T47D (cell line): ENCODE data around the gene KRT9.
A peak's percentile ranks its signal among the peaks of the same experiment; 100 is the strongest.
"Not testable (repeated sequence)": the region's sequence is repeated elsewhere in the genome, so short reads cannot be mapped to it uniquely, and the experiment has no call there.

ENCODE experiments used
- DNase-seq, 2 experiments: peaks; one replicate each; pipeline versions ENCODE4 v3.0.0 to v3.0.0-alpha.2; 2011 to 2012; ENCODE audit warnings: low read depth in 1 of 2, low spot score in 1 of 2
- JUND ChIP-seq: IDR thresholded peaks from 2 replicates; pipeline ENCODE4 v1.6.1; 2012; ENCODE audit warnings: low read depth
- in situ Hi-C: cut with HindIII; loops from 2 replicates; pipeline ENCODE4 v1.10.0; 2016; ENCODE audit warnings: low sequenced_read_pairs, low pct_unique_long_range_greater_than_20kb

KRT9 gene

GRCh38 chr17:41553987-41554680 is 17.7 kb downstream of the KRT9 start:
- no peak for DNase-seq
- TF ChIP-seq JUND = no peak
- in situ Hi-C loops = no loop called here

GRCh38 chr17:41553176-41553575 is 18.7 kb downstream of the KRT9 start:
- in situ Hi-C loops = no loop called here
- TF ChIP-seq JUND = no peak
- no peak for DNase-seq

GRCh38 chr17:41552455-41552854 is 19.4 kb downstream of the KRT9 start:
- TF ChIP-seq JUND = no peak
- in situ Hi-C loops = no loop called here
- no peak for DNase-seq

- TF ChIP-seq JUND = no peak
- DNase-seq = no peak
- in situ Hi-C loops = no loop called here
These were observed 20.5 kb downstream of the KRT9 start for GRCh38 chr17:41551365-41551764.

GRCh38 chr17:41549596-41550039 is 22.2 kb downstream of the KRT9 start:
- no peak for TF ChIP-seq JUND
- in situ Hi-C loops = no loop called here
- no peak for DNase-seq

- in situ Hi-C loops = no loop called here
These were observed 22.8 kb downstream of the KRT9 start for GRCh38 chr17:41548844-41549595.

GRCh38 chr17:41547921-41548843 is 23.7 kb downstream of the KRT9 start:
- peak; percentile 53 to 94 for DNase-seq
- in situ Hi-C loops = no loop called here
- no peak for TF ChIP-seq JUND

More at GRCh38 chr17:41548844-41549595, 22.8 kb downstream of the KRT9 start:
- no peak for TF ChIP-seq JUND
- peak; percentile 81 to 97 for DNase-seq

- in situ Hi-C loops = no loop called here
- DNase-seq = peak; percentile 53 to 91
- TF ChIP-seq JUND = no peak
These were observed 24.4 kb downstream of the KRT9 start for GRCh38 chr17:41547378-41547841.

GRCh38 chr17:41546819-41547218 is 25.0 kb downstream of the KRT9 start:
- in situ Hi-C loops = no loop called here
- no peak for DNase-seq
- TF ChIP-seq JUND = no peak

- DNase-seq = no peak
- in situ Hi-C loops = no loop called here
- TF ChIP-seq JUND = no peak
These were observed 25.9 kb downstream of the KRT9 start for GRCh38 chr17:41545829-41546410.

- in situ Hi-C loops = no loop called here
- no peak for DNase-seq
- TF ChIP-seq JUND = no peak
These were observed 26.9 kb downstream of the KRT9 start for GRCh38 chr17:41544935-41545334.

GRCh38 chr17:41544491-41544892 is 27.4 kb downstream of the KRT9 start:
- peak in 1 of 2 experiments; percentile 20 for DNase-seq
- no peak for TF ChIP-seq JUND
- in situ Hi-C loops = no loop called here

GRCh38 chr17:41542786-41543185 is 29.1 kb downstream of the KRT9 start:
- in situ Hi-C loops = not testable (repeated sequence)

More at GRCh38 chr17:41542786-41543185, 29.1 kb downstream of the KRT9 start:
- DNase-seq = not testable (repeated sequence)
